ENCODE data around the gene MED16.

The MED16 gene

DNA sequence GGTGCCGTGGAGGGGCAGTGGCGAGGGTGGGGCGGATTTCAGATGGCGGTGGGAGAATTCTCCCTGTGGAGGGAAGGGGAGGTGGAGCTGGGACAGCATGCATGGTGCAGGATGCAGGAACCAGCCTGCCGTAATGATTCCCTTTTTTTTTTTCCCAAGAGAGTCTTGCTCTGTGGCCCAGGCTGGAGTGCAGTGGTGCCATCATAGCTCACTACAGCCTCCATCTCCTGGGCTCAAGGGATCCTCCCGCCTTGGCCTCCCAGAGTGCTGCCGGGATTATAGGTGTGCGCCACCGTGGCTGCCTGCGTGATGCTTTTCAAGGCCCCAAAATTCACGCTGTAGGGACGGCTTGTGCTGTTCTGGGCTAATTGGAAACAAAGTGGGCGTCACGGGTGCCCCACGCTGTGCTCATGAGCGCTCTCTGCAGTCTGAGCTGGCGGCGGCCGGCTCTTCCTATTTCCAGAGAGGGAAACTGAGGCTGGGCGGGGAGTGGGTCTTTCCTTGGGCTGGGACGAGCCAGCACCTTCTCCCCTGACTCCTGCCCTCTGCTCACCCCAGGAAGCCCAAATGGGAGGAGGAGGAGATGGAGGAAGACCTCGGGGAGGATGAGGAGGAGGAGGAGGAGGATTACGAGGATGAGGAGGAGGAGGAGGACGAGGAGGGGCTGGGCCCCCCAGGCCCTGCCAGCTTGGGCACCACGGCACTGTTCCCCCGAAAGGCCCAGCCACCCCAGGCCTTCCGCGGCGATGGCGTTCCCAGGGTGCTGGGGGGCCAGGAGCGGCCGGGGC lies 39.1 kb upstream of the MED16 start:
- TF ChIP-seq, protein P1, sequence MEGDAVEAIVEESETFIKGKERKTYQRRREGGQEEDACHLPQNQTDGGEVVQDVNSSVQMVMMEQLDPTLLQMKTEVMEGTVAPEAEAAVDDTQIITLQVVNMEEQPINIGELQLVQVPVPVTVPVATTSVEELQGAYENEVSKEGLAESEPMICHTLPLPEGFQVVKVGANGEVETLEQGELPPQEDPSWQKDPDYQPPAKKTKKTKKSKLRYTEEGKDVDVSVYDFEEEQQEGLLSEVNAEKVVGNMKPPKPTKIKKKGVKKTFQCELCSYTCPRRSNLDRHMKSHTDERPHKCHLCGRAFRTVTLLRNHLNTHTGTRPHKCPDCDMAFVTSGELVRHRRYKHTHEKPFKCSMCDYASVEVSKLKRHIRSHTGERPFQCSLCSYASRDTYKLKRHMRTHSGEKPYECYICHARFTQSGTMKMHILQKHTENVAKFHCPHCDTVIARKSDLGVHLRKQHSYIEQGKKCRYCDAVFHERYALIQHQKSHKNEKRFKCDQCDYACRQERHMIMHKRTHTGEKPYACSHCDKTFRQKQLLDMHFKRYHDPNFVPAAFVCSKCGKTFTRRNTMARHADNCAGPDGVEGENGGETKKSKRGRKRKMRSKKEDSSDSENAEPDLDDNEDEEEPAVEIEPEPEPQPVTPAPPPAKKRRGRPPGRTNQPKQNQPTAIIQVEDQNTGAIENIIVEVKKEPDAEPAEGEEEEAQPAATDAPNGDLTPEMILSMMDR (IDR thresholded peaks at IDR 0.05) = no peak

DNA sequence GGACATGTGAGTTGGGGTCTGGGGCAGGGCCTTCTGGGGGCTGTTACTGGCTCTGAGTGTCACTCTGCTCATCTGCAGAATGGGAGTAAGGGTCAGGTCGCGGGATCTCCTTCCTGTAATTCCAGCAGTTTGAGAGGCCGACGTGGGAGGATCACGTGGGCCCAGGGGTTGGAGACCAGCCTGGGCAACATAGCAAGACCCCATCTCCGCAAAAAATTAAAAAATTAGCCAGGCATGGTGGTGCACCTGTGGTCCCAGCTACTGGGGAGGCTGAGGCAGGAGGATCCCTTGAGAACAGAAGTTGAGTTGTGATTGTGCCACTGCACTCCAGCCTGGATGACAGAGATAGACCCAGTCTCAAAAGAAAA lies 36.9 kb upstream of the MED16 start:
- TF ChIP-seq, protein P1 (IDR thresholded peaks at IDR 0.05) = no peak

DNA sequence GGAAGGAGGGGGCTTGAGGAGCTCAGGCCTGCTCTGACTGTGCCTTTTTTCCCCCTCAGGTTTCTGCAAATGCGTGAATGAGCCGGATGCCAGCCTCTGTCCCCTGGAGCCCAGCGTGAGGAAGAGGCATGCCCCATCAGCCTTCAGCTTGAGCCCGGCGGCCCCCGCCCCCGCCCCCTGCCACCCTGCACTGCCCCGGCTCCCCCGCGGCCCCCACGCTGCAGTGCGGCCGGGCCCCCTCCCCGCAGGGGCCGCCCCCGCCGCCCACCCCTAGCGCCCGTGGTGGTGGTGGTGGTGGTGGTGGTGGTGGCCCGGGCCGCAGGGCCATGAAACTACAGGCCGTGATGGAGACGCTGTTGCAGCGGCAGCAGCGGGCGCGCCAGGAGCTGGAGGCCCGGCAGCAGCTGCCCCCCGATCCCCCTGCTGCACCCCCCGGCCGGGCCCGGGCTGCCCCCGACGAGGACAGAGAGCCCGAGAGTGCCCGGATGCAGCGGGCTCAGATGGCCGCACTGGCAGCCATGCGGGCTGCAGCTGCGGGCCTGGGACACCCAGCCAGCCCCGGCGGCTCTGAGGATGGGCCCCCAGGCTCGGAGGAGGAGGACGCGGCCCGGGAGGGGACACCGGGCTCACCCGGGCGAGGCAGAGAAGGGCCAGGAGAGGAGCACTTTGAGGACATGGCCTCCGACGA lies 36.4 kb upstream of the MED16 start:
- TF ChIP-seq, protein P1 (IDR thresholded peaks at IDR 0.05) = no peak

DNA sequence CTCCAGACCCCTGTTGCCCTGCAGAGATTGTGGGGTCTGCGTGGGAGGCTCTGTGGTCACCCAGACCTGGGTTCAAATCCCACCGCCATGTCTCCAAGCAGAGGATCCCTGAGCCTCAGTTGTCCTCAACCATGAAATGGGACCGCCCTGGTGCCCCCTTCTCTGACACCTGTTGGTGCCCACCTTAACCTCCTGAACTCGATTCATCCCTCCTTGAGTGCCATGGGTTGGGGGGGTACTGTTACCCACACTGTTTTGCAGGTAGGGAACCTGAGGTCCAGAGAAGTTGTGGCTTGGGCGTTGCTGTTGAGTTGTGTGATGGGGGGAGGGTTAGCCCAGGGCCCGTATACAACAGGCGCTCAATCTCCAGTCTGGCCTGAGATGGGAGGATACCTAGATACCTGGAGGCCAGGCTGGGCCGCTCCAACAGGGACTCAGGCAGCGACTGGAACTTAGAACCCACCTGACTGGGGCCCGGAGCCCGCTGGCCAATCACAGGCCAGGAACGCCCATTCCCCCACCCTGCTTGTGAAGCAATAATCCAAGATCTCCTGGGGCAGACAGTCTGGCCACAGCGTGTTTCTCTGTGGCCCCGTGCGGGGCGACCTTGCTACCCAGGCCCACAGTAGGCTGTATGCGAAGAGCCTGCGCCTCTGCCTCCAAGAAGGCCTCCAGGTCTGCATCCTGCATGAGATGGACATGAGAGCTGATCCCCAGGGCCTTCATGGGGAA lies 35.6 kb upstream of the MED16 start:
- TF ChIP-seq, protein P1 (IDR thresholded peaks at IDR 0.05) = no peak

DNA sequence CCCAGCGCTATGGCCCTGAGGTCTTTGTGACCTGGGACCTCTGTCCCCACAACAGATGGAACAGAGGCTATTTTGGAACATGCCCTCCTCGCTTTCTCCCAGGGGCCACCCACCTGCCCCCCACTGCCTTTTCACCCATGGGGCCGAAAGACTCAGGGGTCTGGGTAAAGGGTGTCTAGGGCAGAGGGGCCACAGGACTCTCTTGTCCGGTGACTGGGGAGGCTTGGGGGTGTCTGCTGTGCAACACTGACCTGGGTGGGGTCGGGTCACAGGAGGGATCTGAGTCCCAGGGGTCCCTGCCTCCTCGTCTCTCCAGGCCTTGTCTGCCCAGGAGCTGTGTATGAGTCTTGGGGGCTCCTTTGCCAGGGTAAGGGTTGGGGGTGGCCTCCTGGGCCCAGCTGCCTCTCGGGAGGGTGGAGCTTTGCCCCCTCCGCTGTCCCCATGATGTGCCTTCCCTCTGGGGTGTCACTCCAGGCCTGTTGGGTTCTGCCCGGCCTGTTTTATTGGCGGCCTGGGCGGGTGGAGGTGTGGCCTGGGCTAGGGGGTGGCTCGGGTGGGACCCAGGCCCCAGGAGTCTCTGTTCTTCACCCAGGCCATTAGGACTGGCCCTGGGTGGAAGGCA lies 34.9 kb upstream of the MED16 start:
- TF ChIP-seq, protein P1 (IDR thresholded peaks at IDR 0.05) = no peak

DNA sequence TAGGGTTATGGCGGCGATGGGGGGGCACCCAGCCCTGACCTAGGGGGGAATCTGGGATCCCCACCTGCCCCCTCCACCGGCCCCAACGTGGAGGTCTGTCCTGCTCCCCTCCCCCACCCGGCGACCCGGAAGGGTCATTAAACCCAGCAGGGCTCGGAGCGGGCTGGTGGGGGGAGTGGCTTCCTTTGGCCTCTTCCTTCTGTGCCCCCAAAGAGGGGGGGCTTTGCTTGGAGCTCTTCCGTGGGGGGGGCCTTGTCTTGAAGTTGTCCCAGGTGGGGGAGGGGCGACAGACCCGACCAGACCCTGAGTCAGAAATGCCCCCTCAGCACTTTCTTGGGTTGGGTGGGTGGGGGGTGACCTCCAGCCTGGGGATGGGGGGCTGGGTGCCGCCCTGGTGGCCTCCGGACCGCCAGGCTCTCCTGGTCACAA lies 34.4 kb upstream of the MED16 start:
- TF ChIP-seq, protein P1 (IDR thresholded peaks at IDR 0.05) = no peak

DNA sequence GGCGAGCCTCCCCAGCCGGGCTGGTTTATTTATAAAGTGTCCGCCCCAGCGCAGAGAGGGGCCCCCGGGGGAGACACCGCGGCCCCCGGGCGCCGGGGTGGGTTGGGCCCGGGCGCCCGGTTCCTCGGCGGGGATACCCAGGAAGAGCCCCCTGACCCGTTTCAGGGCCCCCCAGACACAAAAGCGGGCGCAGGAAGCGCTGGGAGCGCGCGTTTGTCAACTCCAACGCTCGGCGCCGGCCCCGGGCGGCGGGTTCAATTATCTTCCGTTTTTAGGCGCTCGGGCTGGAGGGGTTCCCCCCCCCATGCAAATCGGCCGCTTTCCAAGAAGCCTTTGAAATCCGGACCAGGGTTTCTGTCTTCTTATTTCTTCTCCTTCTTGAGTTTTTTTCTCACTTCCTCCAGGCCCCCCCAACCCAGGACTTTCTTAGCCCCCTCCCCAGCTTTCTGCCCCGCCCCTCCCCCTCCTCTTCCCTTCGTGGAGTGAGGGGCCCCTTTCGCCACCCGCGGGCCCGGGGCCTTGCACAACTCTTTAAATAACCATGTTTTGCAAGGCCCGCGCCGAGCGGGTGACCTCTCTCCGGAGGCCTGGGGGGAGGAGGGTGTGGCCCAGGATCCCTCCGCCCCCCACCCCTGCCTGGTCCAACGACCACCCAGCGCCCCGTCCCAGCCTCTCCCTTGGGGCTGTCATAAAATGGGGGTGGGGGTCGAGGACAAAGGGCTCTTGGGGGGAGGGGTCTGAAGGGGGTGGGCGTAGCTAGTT lies 33.8 kb upstream of the MED16 start:
- TF ChIP-seq, protein P1 (IDR thresholded peaks at IDR 0.05) = no peak
